Mesenteric fat pad (tissue), 1 donor: ENCODE data around the gene SLIT1. TPM values are rescaled to one million over a fixed set of nuclear protein-coding genes. Genes with fewer than 3 reads are reported as not detected.
A peak's percentile ranks its signal among the peaks of the same experiment; 100 is the strongest.
"Not testable (repeated sequence)": the region's sequence is repeated elsewhere in the genome, so short reads cannot be mapped to it uniquely, and the experiment has no call there.

Experiments used
- DNase-seq: peaks from one replicate; pipeline ENCODE4 v3.0.0-alpha.2; 2020; ENCODE audit warnings: low spot score
- total RNA-seq: library from RNA; stranded (reverse); fragmentation: NEBNext Ultra II Directional; extraction: Animal tissue kit (Norgen Biotek cat#: 25700); gene quantifications from one replicate; pipeline ENCODE4 v1.2.1, GENCODE V29; 2021
- donor health status: DM: yes; HTN: yes; CAD: no.

The SLIT1 gene
- total RNA-seq, 1 donor from 2014 or later, result 0.19 TPM

GRCh38 chr10:97048649-97049427, 136.9 kb downstream of the SLIT1 start:
- DNase-seq, result no peak

- no peak for DNase-seq
Measured at GRCh38 chr10:97047788-97048187, 138.0 kb downstream of the SLIT1 start.

GRCh38 chr10:97047083-97047736, 138.5 kb downstream of the SLIT1 start:
- no peak for DNase-seq

- DNase-seq, result no peak
Measured at GRCh38 chr10:97046456-97047082, 139.2 kb downstream of the SLIT1 start.

GRCh38 chr10:97043563-97043855, 142.2 kb downstream of the SLIT1 start:
- no peak for DNase-seq

GRCh38 chr10:97042716-97043562, 142.8 kb downstream of the SLIT1 start:
- DNase-seq, result no peak

GRCh38 chr10:97042081-97042480, 143.7 kb downstream of the SLIT1 start:
- no peak for DNase-seq

- no peak for DNase-seq
Measured at GRCh38 chr10:97040706-97041105, 145.1 kb downstream of the SLIT1 start.

GRCh38 chr10:97040248-97040584, 145.5 kb downstream of the SLIT1 start:
- no peak for DNase-seq

GRCh38 chr10:97039538-97040247, 146.1 kb downstream of the SLIT1 start:
- DNase-seq, result no peak

GRCh38 chr10:97038688-97039087, 147.1 kb downstream of the SLIT1 start:
- DNase-seq, result no peak

- no peak for DNase-seq
Measured at GRCh38 chr10:97037365-97038361, 148.1 kb downstream of the SLIT1 start.

GRCh38 chr10:97034958-97035769, 150.6 kb downstream of the SLIT1 start:
- no peak for DNase-seq

GRCh38 chr10:97034301-97034700, 151.5 kb downstream of the SLIT1 start:
- DNase-seq, result no peak

GRCh38 chr10:97033841-97034240, 151.9 kb downstream of the SLIT1 start:
- DNase-seq, result not testable (repeated sequence)

GRCh38 chr10:97032624-97033023, 153.1 kb downstream of the SLIT1 start:
- peak; percentile 49 for DNase-seq

- peak; percentile 71 for DNase-seq
Measured at GRCh38 chr10:97031459-97031858, 154.3 kb downstream of the SLIT1 start.

GRCh38 chr10:97030894-97031293, 154.9 kb downstream of the SLIT1 start:
- DNase-seq, result peak; percentile 81

- peak; percentile 75 for DNase-seq
Measured at GRCh38 chr10:97029271-97029670, 156.5 kb downstream of the SLIT1 start.
